Measurements from ENCODE around the gene PABPN1L.

Gene PABPN1L, protein sequence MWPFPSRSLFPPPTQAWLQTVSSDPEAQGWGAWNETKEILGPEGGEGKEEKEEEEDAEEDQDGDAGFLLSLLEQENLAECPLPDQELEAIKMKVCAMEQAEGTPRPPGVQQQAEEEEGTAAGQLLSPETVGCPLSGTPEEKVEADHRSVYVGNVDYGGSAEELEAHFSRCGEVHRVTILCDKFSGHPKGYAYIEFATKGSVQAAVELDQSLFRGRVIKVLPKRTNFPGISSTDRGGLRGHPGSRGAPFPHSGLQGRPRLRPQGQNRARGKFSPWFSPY

DNA sequence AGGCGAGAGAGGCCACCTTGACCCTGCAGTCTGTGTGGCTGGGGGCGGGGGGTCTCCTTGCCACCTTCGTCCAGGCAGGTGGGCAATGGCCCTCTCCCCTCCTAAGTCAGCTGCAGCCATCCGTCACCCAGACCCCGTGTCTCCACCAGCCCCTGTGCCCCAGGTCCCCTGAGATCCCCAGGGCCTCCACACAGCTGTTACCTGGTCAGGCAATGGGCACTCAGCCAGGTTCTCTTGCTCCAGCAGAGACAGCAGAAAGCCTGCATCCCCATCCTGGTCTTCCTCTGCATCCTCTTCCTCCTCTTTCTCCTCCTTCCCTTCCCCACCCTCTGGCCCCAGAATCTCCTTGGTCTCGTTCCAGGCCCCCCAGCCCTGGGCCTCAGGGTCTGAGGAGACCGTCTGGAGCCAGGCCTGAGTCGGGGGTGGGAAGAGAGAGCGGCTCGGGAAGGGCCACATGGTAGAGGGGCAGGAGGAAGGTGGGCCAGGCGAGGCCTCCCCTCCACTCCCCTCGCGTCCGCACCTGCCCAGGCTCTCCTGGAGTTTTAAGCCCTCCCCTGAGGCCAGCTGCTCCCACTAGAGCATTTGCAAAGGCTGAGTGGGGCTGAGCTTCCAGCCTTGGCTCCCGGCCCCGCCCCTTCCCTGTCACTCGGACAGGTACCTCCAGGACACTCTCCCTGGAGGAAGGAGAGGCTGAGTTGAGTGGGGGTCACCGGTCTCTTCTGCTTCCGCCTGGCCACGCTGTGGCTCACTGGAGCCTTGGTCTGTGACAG lies at the start of gene PABPN1L:
PABPN1L (minus strand) TSS at position 510 of the 770 bp plus-strand sequence; CDS start at position 456, 54 bp downstream.
- peak; percentile 59 for DNase-seq (ENCODE audit: low spot score)

DNA sequence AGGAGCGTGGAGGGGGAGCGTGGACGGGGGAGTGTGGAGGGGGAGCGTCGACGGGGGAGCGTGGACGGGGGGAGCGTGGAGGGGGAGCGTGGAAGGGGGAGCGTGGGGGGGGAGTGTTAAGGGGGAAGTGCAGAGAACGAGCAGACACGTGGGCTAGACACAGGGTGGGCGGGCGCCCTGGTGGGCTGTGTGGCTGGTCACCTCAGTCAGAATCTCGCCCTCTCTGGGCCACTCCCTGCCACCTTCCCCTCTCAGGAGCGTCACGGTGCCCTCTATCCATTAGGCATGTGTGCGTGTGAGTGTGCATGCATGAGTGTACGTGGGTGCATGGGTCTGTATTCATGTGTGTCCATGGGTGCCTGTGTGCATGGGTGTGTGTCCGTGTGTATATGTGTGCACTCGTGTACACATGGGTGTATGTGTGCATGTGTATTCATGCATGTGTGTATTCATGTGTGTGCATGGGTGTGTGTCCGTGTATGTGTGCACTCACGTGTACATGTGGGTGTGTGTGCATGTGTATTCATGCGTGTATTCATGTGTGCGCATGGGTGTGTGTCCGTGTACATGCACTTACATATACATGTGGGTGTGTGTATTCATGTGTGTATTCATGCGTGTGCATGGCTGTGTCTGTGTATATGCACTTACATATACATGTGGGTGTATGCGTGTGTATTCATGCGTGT lies 49.3 kb upstream of the PABPN1L start:
- no peak for DNase-seq (ENCODE audit: low spot score)

DNA sequence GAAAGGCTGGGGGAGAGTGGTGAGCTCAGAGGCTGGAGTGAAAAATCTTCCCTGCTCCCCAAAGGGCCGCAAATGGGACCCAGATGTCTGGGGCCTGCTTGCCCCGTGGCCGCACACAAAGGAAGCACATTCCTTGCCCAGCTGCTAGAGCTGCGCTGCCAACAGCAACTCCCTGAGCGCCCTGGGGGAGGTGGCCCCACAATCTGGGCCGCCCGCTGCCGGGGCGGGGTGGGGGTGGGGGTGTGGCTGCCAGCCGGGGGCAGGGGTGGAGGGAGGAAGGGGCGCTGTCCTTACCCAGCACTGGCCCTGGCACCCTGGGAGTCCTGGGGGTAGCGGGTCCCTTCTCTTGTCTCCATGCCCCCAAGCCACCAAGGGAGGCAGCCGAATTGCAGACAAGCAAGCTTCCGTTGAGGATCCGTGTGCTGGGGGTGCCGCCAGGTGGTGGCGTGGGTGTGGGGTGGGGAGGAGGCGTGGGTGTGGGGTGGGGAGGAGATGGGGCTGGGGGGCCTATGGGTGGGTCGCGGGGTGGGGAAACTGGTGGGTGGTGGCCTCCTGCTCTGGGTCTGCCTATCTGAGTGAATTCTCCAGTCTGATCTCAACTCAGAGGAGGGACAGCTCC lies 48.4 kb upstream of the PABPN1L start:
- no peak for DNase-seq (ENCODE audit: low spot score)

DNA sequence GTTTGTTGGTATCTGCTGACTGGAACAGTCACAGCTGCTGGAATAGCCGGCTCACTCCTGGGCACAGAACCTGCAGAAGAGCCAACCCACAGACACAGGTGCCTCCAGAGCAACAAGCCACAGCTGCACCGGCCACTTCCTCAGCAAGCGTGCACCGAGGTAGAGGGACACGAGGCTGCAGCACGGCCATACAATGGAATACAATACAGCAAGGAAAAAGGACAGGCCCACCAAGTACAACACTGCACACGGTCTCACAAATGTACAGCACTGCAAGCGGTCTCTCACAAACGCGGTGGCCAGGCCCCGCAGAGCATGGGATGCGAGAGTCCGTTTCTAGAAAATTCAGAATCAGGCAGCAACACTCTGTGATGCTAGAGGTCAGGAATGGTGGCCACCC lies 47.4 kb upstream of the PABPN1L start:
- no peak for DNase-seq (ENCODE audit: low spot score)

DNA sequence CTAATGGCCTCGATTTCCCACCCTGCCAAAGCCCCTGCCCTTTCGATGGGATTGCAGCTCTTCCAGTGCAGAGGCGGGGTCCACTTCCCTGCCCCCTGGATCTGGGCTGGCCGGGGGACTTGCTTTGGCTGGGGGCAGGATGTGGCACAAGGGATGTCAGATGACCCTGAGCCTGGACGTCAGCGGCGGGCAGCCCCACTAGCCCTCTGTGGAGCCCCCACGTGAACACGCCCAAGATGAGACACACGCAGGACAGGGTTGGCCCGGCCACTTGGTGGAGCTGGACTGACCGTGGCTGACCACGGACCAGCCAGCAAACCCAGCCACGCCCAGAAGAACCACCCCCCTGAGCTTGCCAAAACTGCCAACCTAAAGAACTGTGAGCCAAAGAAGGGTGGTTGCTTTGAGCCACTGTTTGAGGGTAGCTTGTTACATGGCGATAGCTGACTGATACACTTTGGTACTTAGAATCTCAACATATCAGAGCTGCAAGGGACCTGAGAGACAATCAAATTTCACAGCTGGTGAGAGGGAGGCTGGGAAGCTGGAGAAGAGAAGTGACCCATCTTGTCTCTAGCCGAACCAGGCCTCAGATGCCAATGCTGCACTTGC lies 46.6 kb upstream of the PABPN1L start:
- no peak for DNase-seq (ENCODE audit: low spot score)

DNA sequence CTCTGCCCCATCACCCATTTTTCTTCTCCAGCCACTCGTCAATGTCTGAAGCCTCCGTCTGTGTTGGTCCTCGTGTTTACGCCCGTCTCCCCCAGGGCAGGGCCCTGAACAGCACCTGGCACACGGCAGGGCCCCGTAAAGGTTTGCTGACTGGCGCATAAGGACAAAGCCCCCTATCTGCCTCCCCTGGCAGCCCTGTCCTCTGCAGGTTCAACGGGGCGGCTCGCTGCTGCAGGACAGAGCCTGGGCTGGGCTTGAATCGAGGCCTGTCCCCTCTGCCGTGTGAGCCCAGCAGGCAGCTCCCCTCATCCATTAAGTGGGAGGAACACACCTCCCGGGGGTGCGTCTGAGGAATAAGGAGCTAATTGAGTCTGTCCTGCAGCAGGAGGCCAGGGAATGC lies 46.1 kb upstream of the PABPN1L start:
- DNase-seq (ENCODE audit: low spot score) = no peak

DNA sequence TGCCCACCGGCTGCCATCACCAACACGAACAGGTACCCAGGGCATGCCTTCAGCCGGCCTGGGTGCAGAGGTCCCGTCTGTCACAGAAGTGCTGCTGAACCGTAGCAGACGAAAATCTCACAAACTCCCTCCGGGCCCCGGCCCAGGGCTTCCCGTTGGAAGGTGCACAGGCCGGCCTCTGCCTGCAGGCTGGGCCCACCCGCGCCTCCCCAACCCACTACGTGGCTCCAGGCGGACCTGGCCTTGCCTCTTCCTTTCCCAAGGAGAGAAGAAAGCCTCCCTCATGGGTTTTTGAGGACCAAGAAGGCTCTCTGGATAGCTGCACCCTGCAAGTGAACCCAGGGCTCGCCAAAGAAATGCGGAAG lies 45.5 kb upstream of the PABPN1L start:
- DNase-seq (ENCODE audit: low spot score) = no peak

DNA sequence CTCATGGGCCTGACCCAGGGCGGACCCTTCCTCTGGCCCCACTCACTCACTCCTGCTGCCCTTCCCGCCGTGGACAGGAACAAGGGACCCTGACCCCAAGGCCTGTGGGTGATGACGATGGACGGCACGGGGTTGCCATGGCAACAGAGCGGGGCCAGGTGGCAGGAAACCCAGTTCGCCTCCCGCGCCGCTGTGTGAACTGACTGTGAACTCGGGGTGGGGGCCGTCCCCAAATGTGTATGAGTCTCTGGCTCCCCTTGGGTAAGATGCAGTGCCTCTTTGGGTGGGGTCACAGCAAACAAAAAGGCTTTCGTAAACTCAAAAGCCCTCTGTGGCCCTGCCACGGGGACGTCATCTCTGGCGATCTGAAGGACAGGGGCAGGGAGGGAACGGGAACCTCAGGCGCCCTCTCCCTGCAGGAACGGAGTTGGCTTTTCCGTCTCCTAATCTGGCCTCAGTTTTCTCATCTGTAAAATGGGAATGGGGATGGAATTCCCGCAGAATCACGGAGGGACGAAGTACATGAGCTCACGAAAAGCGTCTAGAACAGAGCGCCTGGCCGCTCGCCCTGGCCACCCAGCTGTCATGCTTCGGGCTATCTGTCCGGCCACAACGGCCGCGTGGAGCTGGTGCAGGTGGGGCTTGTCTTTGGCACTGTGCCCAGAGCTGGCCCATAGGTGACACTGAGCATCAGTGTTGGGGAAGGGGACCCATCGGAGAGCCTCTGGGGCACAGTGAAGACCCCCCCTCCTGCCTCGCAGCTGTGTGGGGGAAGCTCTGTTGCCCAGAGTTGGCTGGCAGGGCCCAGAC lies 44.9 kb upstream of the PABPN1L start:
- no peak for DNase-seq (ENCODE audit: low spot score)

DNA sequence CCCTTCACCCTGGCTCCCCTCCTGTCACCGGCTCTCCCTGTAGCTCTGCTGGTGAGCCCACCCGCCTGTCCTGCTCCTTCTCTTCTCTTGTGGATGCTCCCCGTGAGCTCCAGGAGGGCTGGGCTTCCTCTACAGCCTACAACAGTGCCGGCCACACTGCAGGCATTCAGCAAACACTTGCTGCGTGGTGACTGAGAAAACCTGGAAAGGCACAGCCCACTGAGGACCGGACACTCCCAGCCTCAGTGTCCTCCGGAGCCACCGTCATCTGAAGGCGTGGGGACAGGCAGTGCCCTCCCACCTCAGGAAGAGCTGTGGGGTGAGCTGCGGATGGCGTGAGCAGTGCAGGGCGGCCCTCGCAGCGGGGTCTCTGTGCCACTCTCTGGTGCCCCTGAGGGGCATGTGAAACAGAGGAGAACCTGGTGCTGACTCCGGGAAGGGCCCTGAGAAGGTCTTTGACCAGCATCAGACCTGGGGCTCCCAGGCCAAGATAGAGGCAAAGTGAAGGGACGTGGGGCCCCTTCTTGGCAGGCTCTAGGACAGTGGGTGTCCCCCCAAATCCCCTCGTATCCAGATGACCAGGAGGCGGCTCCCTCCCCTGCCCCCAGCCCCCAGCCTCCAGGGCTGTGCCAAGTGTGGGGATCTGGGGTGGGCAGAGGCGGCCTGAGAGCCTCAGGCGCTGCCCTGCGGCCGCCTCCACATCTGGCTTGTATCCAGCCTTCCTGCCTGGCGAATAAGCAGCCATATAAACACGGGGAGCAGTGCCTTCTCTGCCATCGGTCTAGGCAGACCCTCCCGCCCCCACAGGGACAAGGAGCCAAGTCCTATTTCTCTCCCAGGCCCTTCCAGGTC lies 44.0 kb upstream of the PABPN1L start:
- DNase-seq (ENCODE audit: low spot score) = no peak

DNA sequence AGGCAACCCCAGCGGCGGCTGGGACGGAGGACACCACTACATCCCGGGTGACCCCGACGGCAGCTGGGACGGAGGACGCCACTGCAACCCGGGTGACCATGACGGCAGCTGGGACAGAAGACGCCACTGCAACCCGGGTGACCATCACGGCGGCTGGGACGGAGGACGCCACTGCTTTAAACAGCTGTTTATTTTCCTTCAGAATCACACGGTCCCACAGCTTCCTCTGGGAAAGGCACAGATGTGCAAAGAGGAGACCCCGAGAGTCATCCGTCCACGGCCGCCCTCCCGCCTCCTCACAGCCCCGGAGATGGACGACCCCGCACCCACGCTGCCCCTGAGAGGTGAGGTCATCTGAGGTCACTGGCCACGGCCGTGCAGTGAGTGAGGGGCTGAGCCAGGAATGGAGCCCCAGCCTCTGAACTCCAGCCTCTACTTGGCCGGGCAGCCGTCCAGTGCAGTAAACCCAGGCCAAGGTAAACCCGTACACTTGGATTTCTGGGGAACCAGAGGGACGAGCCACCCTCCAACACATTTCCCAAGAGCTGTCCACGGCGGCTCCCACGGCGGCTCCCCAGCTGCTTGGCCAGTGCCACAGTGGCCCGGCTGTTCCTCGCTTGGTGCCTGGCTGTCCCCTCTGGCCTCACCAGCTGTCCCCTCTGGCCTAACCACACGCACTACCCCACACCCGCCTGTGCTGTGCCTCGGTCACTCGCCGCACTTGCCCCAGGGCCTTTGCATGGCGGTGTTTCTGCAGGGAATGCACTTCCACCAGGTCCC lies 43.2 kb upstream of the PABPN1L start:
- DNase-seq (ENCODE audit: low spot score) = no peak

DNA sequence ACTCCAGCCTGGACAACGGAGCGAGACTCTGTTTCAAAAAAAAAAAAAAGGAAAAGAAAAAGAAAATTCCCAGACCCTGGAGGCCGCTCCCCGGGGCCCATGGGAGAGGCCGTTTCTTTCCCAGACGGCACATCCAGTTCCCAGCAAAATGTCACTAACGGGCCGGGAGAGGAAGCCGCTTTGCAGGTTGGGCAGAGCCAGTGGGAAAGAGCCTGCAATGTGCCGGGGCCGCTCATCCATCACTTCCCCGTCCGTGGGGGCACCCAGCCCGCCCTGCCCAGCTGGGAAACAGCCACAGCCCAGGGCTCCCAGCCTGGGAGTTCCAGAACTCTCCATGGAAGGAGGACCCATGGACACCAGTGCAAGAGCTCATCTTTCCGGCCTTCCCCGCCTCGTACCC lies 41.8 kb upstream of the PABPN1L start:
- DNase-seq (ENCODE audit: low spot score) = no peak

DNA sequence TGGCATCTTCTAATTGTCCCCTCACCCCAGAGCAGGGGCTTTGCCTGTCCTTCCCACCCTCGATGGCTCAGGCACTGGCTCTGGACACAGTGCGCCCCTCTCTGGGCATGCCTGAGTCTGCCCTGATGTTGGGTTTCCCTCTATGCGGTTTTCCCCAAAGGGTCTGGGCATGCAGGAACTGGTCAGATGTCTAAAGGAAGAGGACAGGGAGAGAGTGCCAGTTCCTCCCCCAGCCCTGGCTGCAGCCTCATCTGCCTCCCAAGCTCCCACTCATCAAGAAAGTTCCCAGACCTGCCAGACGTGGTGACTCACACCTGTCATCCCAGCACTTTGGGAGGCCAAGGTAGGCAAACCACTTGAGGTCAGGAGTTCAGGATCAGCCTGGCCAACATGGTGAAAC lies 41.3 kb upstream of the PABPN1L start:
- DNase-seq (ENCODE audit: low spot score) = no peak

DNA sequence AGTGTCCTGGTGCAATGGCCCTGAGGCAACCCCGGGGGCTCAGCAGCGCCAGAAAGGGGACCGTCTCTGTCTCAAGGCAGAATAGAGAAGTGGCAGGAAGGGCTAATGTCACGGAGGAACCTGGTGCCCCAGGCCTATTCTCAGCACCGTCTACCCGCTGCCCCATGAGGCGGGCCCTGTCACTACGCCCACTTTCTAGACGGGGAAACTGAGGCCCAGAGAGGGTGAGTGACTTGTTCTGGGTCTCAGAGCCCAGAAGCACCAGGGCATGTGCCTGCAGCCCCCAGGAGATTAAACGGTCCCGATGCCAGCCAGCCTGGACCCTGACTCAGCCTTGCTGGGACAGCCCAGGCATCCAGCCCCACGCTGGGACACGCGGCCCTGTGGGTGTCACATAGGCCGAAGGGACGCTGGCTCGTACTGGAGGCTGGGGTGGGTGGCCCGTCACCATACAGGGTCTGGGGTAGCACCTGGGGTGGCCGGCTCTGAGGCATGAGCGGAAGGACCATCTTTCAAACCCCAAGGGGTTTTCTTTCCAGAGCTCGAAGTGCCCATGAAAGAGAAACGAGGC lies 40.2 kb upstream of the PABPN1L start:
- DNase-seq (ENCODE audit: low spot score) = no peak

DNA sequence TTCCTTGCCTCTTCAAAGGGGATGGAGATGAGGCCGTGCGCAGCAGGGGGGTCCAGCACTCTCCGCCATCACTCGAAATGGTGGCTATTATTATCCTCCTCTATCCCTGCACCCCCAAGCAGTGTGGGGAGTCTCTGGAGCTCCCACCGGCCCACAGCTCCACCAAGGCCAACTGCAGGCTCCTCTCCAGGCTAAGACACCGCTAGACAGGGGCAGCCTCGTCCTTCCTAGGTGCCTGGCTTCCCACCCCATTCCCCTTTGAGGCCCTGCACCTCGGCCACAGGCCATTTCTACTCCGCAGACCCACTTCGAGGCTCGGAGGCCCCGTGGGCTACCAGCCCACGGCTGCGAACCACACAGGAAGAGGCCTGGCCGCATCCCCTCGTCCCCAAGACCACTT lies 39.6 kb upstream of the PABPN1L start:
- DNase-seq (ENCODE audit: low spot score) = no peak

DNA sequence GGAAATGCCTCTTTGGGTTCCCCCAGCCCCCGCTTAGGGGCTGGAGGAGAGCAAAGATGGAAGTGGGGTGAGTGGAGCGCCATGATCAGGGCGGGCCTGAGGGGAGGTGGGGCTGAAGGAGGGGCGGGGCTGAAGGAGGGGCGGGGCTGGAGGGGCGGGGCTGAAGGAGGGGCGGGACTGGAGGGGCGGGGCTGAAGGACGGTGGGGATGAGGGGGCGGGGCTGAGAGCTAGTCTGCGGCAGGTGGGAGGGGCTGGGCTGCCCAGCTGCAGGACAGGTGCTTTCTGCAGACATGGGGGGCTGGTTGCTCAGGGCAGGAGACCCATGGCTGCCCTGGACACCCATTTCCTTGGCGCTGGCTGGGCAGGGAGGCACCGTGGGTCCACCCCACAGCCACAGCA lies 39.1 kb upstream of the PABPN1L start:
- DNase-seq (ENCODE audit: low spot score) = peak; percentile 80

DNA sequence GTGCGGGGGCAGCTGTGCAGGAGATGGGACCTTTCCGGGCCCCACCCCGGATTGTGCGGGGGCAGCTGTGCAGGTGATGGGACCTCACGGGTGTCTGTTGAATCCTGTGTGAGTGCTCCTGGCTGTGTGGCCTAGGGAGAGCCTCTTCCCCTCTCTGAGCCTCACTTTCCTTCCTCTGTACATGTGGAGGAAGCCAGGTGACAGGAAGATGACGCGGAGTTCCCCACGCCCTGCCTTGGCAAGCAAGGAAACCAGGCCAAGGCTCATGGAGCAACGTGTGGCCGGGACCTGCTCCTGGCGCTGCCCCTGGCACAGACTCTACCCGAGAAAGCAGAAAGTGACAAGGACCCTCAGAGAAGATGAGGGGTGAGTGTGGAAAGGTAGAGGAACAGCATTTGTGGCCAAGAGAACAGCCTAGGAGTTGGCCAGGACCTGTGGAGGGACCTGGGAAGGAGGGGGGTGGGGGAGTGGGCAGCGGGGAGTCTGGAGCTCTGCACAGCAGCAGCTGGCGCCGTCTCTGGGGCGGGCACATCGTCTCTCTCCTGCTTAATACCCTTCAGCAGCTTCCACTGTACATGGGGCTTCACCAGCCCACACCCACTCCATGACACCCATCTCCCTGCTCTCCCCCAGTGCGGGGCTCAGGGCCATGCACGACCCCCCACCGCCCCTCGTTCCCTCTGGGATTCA lies 38.4 kb upstream of the PABPN1L start:
- no peak for DNase-seq (ENCODE audit: low spot score)

DNA sequence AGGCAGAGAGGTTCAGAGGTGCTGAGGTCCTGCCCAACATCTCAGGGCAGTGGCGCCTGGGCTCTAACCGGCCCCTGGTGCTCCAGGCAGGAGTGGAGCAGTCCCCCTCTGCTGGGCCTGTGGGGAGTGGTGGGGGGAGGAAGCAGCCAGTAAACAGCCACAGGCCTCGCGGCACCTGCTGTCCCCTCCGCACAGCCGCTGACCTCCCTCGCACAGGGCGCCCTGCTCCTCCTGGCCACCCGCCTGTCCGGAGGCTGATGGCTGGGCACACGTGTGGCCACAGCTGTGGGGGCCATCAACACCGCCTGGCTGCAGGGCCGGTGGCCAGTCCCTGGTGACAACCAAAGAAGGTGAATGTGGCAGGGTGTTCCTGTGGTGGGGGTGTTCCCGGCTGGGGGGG lies 36.8 kb upstream of the PABPN1L start:
- DNase-seq (ENCODE audit: low spot score) = no peak

DNA sequence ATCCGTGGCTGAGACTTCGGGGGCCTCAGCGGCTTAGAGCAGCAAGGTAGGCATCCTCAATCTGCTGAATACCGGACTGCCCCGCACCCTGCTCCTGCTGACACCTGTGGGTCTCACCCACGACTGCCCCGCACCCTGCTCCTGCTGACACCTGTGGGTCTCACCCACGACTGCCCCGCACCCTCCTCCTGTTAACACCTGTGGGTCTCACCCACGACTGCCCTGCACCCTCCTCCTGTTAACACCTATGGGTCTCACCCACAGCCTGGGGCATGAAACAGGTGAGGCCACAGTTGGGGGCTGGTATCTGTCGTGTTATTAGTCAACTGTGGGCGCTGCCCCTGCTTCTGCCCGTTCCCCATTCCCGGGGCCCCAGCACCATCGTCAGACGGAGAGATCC lies 36.3 kb upstream of the PABPN1L start:
- no peak for DNase-seq (ENCODE audit: low spot score)

All from D341Med (cell line).